OCI-LY3 (cell line): ENCODE results near the gene SPAG5.
A peak's percentile ranks its signal among the peaks of the same experiment; 100 is the strongest.

ENCODE experiments used
- H2AFZ ChIP-seq: fragments of 200-600, 300-600 bp; shearing (Covaris generic); 2 replicates; pipeline ENCODE4 v1.6.0; 2014; ENCODE audit warnings: antibody characterized with exemption, low read depth, low read length
- H3K27ac ChIP-seq: fragments of 200-600, 300-600 bp; sonication (generic); 2 replicates; pipeline ENCODE4 v1.5.1; 2014; ENCODE audit warnings: mild to moderate bottlenecking, low read length, moderate library complexity, mixed read lengths
- H3K27me3 ChIP-seq: fragments of 200-600, 300-600 bp; sonication (generic); 2 replicates; pipeline ENCODE4 v1.6.1; 2014; ENCODE audit warnings: low read depth, low read length, mixed read lengths
- H3K36me3 ChIP-seq: fragments of 200-600, 300-600 bp; sonication (generic); replicated peaks from 2 replicates; pipeline ENCODE3; 2014; ENCODE audit warnings: low read depth, low read length, mixed read lengths
- H3K4me1 ChIP-seq: fragments of 300-600, 200-600 bp; sonication (generic); 2 replicates; pipeline ENCODE4 v1.6.1; 2014; ENCODE audit warnings: low read length, mixed read lengths
- H3K4me2 ChIP-seq: fragments of 200-600, 300-600 bp; sonication (generic); 2 replicates; pipeline ENCODE4 v1.6.1; 2014; ENCODE audit warnings: low read length, mixed read lengths
- H3K4me3 ChIP-seq: fragments of 300-600, 200-600 bp; sonication (generic); 2 replicates; pipeline ENCODE4 v1.5.1; 2014; ENCODE audit warnings: antibody characterized with exemption, mild to moderate bottlenecking, low read length, moderate library complexity
- H3K79me2 ChIP-seq: fragments of 300-600, 200-600 bp; shearing (Covaris generic); 2 replicates; pipeline ENCODE4 v1.6.1; 2014; ENCODE audit warnings: mild to moderate bottlenecking, low read length, mixed read lengths
- H3K9ac ChIP-seq: fragments of 300-600, 200-600 bp; shearing (Covaris generic); 2 replicates; pipeline ENCODE4 v1.6.0; 2014; ENCODE audit warnings: mild to moderate bottlenecking, low read length, moderate library complexity
- H3K9me3 ChIP-seq: fragments of 200-600, 300-600 bp; shearing (Covaris generic); 2 replicates; pipeline ENCODE4 v1.6.1; 2014; ENCODE audit warnings: low read length, mixed read lengths; ENCODE audit not compliant: insufficient read depth
- H4K20me1 ChIP-seq: fragments of 200-600, 300-600 bp; sonication (generic); 2 replicates; pipeline ENCODE4 v1.6.1; 2016; ENCODE audit warnings: low read length, mixed read lengths; ENCODE audit not compliant: insufficient read depth
- EZH2phosphoT487 ChIP-seq: fragments of 200-600 bp; shearing (Covaris generic); IDR thresholded peaks from 2 replicates; pipeline ENCODE4 v1.6.1; 2018; ENCODE audit warnings: antibody characterized with exemption, mixed run types, low read depth
- TF ChIP-seq, protein P1 (sequence below): fragments of 200-600, 300-600 bp; sonication (generic); IDR thresholded peaks from 2 replicates; pipeline ENCODE4 v1.5.1; 2014; ENCODE audit warnings: antibody characterized with exemption, low read length, low read depth

The SPAG5 gene

GRCh38 chr17:28597606-28598383 is 1.0 kb downstream of the SPAG5 start:
- peaks cover 8% of the 10 kb centered on the region for H3K36me3 ChIP-seq
- no peaks in the 10 kb centered on the region for H4K20me1 ChIP-seq
- TF ChIP-seq, protein P1, sequence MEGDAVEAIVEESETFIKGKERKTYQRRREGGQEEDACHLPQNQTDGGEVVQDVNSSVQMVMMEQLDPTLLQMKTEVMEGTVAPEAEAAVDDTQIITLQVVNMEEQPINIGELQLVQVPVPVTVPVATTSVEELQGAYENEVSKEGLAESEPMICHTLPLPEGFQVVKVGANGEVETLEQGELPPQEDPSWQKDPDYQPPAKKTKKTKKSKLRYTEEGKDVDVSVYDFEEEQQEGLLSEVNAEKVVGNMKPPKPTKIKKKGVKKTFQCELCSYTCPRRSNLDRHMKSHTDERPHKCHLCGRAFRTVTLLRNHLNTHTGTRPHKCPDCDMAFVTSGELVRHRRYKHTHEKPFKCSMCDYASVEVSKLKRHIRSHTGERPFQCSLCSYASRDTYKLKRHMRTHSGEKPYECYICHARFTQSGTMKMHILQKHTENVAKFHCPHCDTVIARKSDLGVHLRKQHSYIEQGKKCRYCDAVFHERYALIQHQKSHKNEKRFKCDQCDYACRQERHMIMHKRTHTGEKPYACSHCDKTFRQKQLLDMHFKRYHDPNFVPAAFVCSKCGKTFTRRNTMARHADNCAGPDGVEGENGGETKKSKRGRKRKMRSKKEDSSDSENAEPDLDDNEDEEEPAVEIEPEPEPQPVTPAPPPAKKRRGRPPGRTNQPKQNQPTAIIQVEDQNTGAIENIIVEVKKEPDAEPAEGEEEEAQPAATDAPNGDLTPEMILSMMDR: no peak
- TF ChIP-seq EZH2phosphoT487: no peak
- peak overlapping the region; percentile 87 for H3K9ac ChIP-seq
- peak overlapping the region; percentile 87 for H3K4me2 ChIP-seq
- H3K27ac ChIP-seq: peak overlapping the region; percentile 78
- peaks cover 14% of the 10 kb centered on the region for H3K4me1 ChIP-seq
- H3K79me2 ChIP-seq: peaks cover 17% of the 10 kb centered on the region
- H3K4me3 ChIP-seq: peak overlapping the region; percentile 95
- H2AFZ ChIP-seq: no peak overlapping the region
- no peaks in the 10 kb centered on the region for H3K9me3 ChIP-seq
- H3K27me3 ChIP-seq: no peaks in the 10 kb centered on the region

DNA sequence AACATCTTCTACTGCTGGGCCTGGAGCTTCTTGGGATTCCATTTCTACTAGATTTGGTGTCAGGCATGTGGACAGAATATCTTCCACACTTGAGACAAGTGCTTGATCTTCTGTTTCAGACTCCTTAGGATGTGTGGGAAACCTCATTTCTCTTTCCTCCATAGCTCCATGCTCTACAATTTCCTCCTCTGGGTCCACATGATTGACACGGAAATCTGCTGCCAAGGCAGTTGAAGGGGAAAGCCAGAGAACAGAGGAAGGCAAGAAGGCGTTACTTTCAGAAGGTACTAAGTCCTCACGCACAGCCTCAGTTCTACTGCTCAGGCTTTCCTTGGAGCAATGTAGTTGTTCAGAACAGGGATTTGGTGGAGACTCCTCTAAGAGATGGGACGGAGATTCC is 6.6 kb downstream of the SPAG5 start:
- Histone ChIP-seq H3K79me2 (peaks cover 9% of the 10 kb centered on the region), H3K36me3 (peaks cover 48% of the 10 kb centered on the region), H3K4me1 (peaks cover under 1% of the 10 kb centered on the region), H3K4me2 (no peak overlapping the region), H4K20me1 (peaks cover 7% of the 10 kb centered on the region; the same call in 1 of the 2 replicates), H3K27ac (no peak overlapping the region), H3K9ac (no peak overlapping the region), H3K9me3 (no peaks in the 10 kb centered on the region), H3K4me3 (no peak overlapping the region), H2AFZ (no peak overlapping the region), H3K27me3 (no peaks in the 10 kb centered on the region)
- TF ChIP-seq EZH2phosphoT487: no peak
- TF ChIP-seq, protein P1: no peak

DNA sequence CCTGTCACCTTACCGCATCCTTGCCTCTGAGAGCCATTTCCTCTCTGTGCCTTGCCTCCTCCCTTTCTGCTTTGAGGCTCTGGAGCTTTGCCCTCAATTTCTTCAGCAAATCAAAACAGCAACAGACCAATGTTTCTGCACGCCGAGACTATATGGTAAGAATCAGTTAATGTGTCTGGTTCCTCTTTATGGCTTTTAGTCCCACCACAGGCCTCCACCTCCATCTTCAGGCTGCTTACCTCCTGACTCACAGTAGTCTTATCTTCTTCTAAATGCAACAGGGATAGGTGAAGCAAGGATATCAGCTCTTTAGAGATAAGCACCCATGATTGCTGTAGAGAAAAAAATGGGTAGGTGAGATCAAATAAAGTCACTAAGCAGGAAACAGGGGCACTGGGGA is 13.0 kb downstream of the SPAG5 start:
- TF ChIP-seq, protein P1: no peak
- TF ChIP-seq EZH2phosphoT487: no peak
- Histone ChIP-seq H3K36me3 (peaks cover 75% of the 10 kb centered on the region), H3K27ac (no peak overlapping the region), H2AFZ (no peak overlapping the region), H3K4me2 (no peak overlapping the region), H3K4me3 (no peak overlapping the region), H3K9ac (no peak overlapping the region), H3K27me3 (no peaks in the 10 kb centered on the region), H3K9me3 (no peaks in the 10 kb centered on the region), H3K4me1 (peaks cover 2% of the 10 kb centered on the region), H4K20me1 (peaks cover 11% of the 10 kb centered on the region; the same call in 1 of the 2 replicates), H3K79me2 (no peaks in the 10 kb centered on the region)

DNA sequence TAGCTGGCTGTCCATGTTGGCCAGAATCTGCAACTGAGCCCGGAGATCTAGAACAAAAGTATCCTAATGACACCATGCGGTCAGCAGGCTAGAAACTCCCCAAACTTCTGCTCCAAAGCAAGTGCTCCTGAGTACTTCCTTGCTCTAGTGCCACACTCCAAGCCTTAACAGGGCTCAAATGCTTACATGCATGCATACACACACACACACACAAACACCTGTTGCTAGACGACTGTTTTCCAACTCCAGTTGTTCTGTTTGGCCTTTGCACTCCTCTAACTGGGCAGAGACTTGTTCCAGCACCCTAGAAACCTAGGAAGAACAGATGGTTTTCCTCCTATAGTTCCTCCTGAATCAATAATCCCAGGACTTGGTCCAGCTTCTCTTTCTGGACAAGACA is 14.4 kb downstream of the SPAG5 start:
- Histone ChIP-seq H3K9me3 (no peaks in the 10 kb centered on the region), H3K4me2 (no peak overlapping the region), H3K27me3 (no peaks in the 10 kb centered on the region), H3K4me1 (peaks cover 16% of the 10 kb centered on the region), H3K79me2 (no peaks in the 10 kb centered on the region), H3K9ac (no peak overlapping the region), H3K36me3 (peaks cover 79% of the 10 kb centered on the region), H3K27ac (no peak overlapping the region), H2AFZ (no peak overlapping the region), H4K20me1 (peaks cover 16% of the 10 kb centered on the region; the same call in 1 of the 2 replicates), H3K4me3 (no peak overlapping the region)
- TF ChIP-seq, protein P1: no peak
- TF ChIP-seq EZH2phosphoT487: no peak
